Measurements from ENCODE around the gene ATG7.

DNA sequence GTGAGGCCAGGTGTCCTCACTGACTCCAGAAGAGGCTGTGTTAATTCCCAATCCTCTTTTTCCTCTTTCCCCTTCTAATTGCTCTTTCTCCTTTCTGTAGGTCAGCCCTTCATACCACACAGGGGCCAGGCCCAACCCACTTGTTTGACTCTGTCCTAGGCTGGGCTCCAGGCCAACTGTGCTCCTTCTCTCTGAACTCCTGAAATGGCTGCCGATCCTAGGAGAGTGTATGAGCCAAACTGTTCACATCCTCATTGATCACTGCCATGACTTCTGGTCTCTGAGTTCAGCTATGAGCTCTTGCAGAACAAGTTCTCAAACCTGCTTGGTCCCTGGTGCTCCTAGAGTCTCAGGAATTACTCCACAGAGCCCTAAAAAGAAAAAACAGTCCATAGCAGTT, 226.4 kb downstream of the ATG7 start:
- TF ChIP-seq ZNF274 (IDR thresholded peaks at IDR 0.05; ENCODE audit: low read depth, low read length) (no peak), SUZ12 (IDR thresholded peaks at IDR 0.05; ENCODE audit: extremely low read depth, insufficient read depth, insufficient read length) (no peak)
